Keratinocyte (primary cell): ENCODE data around the gene GNG8. TPM values are rescaled to one million over a fixed set of nuclear protein-coding genes. Genes with fewer than 3 reads are reported as not detected.

ENCODE experiments used
- DNase-seq: peaks from one replicate; pipeline ENCODE4 v3.0.0-alpha.2; 2011; ENCODE audit warnings: low read depth, missing footprints, low spot score
- FAIRE-seq: peaks from 2 replicates; lab custom pipeline; 2011; peaks lifted over from hg19 to GRCh38; lab: Jason Lieb, UNC
- H2AFZ ChIP-seq: 2 replicates; pipeline ENCODE4 v1.6.0; 2012; ENCODE audit warnings: low read length, control low read depth, inconsistent platforms; ENCODE audit not compliant: control insufficient read depth
- H3K27ac ChIP-seq: 2 replicates; pipeline ENCODE4 v1.5.1; 2011; ENCODE audit warnings: low read length; ENCODE audit not compliant: control insufficient read depth, insufficient read depth
- H3K27me3 ChIP-seq: 3 replicates; pipeline ENCODE4 v1.6.0; 2011; ENCODE audit warnings: low read length; ENCODE audit not compliant: control insufficient read depth, insufficient read depth; ENCODE audit errors: extremely low read depth
- H3K36me3 ChIP-seq, 2 experiments: 2 replicates in 1 of 2; 3 replicates in 1 of 2; pipeline ENCODE4 v1.5.1; 2011; ENCODE audit warnings: low read length in 2 of 2, mild to moderate bottlenecking in 1 of 2; ENCODE audit not compliant: control insufficient read depth in 2 of 2, insufficient read depth in 2 of 2; ENCODE audit errors: extremely low read depth in 1 of 2
- H3K4me1 ChIP-seq: 3 replicates; pipeline ENCODE4 v1.5.1; 2011; ENCODE audit warnings: low read length; ENCODE audit not compliant: control insufficient read depth, insufficient read depth; ENCODE audit errors: extremely low read depth
- H3K4me2 ChIP-seq: 3 replicates; pipeline ENCODE4 v1.6.0; 2011; ENCODE audit warnings: low read depth, low read length; ENCODE audit not compliant: control insufficient read depth, insufficient read depth; ENCODE audit errors: extremely low read depth
- H3K4me3 ChIP-seq, 3 experiments: fragments of 200-600 bp in 1 of 3; sonication (generic) in 1 of 3; 2 replicates in 2 of 3; 3 replicates in 1 of 3; pipeline ENCODE4 v1.5.1; 2011 to 2016; ENCODE audit warnings: low read length in 3 of 3, mild to moderate bottlenecking in 3 of 3, control low read depth in 2 of 3, inconsistent platforms in 1 of 3, low read depth in 1 of 3, mixed read lengths in 1 of 3, mixed run types in 1 of 3, moderate library complexity in 1 of 3; ENCODE audit not compliant: control insufficient read depth in 2 of 3, insufficient read depth in 2 of 3; ENCODE audit errors: extremely low read depth in 1 of 3
- H3K79me2 ChIP-seq: 2 replicates; pipeline ENCODE4 v1.6.0; 2012; ENCODE audit warnings: low read length; ENCODE audit not compliant: control insufficient read depth, insufficient read depth
- H3K9ac ChIP-seq: 3 replicates; pipeline ENCODE4 v1.6.0; 2011; ENCODE audit warnings: low read length; ENCODE audit not compliant: control insufficient read depth, insufficient read depth; ENCODE audit errors: extremely low read depth
- H3K9me1 ChIP-seq: 3 replicates; pipeline ENCODE4 v1.6.0; 2011; ENCODE audit warnings: low read length; ENCODE audit not compliant: control insufficient read depth, insufficient read depth; ENCODE audit errors: extremely low read depth
- H3K9me3 ChIP-seq: 2 replicates; pipeline ENCODE4 v1.5.1; 2012; ENCODE audit warnings: low read depth, low read length; ENCODE audit not compliant: control insufficient read depth
- H4K20me1 ChIP-seq: 3 replicates; pipeline ENCODE4 v1.6.0; 2011; ENCODE audit warnings: low read length; ENCODE audit not compliant: control insufficient read depth, insufficient read depth; ENCODE audit errors: extremely low read depth
- CTCF ChIP-seq, 3 experiments: IDR thresholded peaks in 1 of 3; conservative IDR thresholded peaks in 1 of 3; optimal IDR thresholded peaks in 1 of 3; 2 replicates in 2 of 3; 3 replicates in 1 of 3; pipeline versions ENCODE3 to v1.5.1; 2011; ENCODE audit warnings: low read length in 3 of 3, mild to moderate bottlenecking in 3 of 3, moderate library complexity in 2 of 3, control low read depth in 1 of 3, inconsistent platforms in 1 of 3; ENCODE audit not compliant: insufficient read depth in 2 of 3; ENCODE audit errors: extremely low read depth in 1 of 3
- EZH2 ChIP-seq: IDR thresholded peaks from one replicate; pipeline ENCODE4 v1.6.1; 2012; ENCODE audit warnings: inconsistent platforms, mild to moderate bottlenecking, low read length, moderate library complexity
- dilution Hi-C: fragments of 300-500 bp; cut with MboI; formaldehyde crosslinking; loops from one replicate; pipeline ENCODE4 v1.7.0; 2020; ENCODE audit warnings: low sequenced_read_pairs; ENCODE audit not compliant: extremely low pct_ligation_motif_present
- polyA plus RNA-seq, 5 experiments: library from polyadenylated mRNA; depleted of rRNA in 3 of 5; stranded (reverse) in 3 of 5; stranded (forward) in 1 of 5; unstranded in 1 of 5; fragments of >200 nt; gene quantifications; 1 replicate in 1 of 5; 2 replicates in 3 of 5; 3 replicates in 1 of 5; pipeline versions ENCODE4 v1.2.1 to v1.2.3, GENCODE V29; 2011 to 2012; ENCODE audit warnings: missing spikeins in 2 of 5, low read depth in 1 of 5, low replicate concordance in 1 of 5

Gene GNG8
- polyA plus RNA-seq, 1 donor (not counting 4 experiments of a cell fraction or from before 2014, with no cell fraction given), result not detected

- Histone ChIP-seq H2AFZ (no peak overlapping the region), H4K20me1 (no peaks in the 10 kb centered on the region), H3K27ac (no peak overlapping the region), H3K9ac (no peak overlapping the region), H3K9me1 (no peaks in the 10 kb centered on the region), H3K27me3 (no peaks in the 10 kb centered on the region), H3K4me1 (no peaks in the 10 kb centered on the region), H3K9me3 (no peaks in the 10 kb centered on the region), H3K79me2 (no peaks in the 10 kb centered on the region), H3K4me3 (no peak overlapping the region), H3K4me2 (no peak overlapping the region), H3K36me3 (no peaks in the 10 kb centered on the region)
- no peak for TF ChIP-seq EZH2
- dilution Hi-C loops, result no loop called here
- FAIRE-seq (no peak), DNase-seq (no peak)
Measured at GRCh38 chr19:46586294-46586693, 49.7 kb downstream of the GNG8 start.

- TF ChIP-seq CTCF (optimal IDR thresholded peaks at IDR 0.05 in 1 of 3, IDR thresholded peaks at IDR 0.05 in 1 of 3, conservative IDR thresholded peaks at IDR 0.05 in 1 of 3; ENCODE audit: extremely low read depth in 1 of 3, insufficient read depth in 2 of 3, low read length in 3 of 3), result no peak
- TF ChIP-seq EZH2, result no peak
- Histone ChIP-seq H3K79me2 (no peaks in the 10 kb centered on the region), H3K36me3 (no peaks in the 10 kb centered on the region), H3K9me3 (no peaks in the 10 kb centered on the region), H3K4me2 (no peak overlapping the region), H3K4me3 (no peak overlapping the region), H3K9ac (no peak overlapping the region), H4K20me1 (no peaks in the 10 kb centered on the region), H3K9me1 (no peaks in the 10 kb centered on the region), H3K27ac (no peak overlapping the region), H3K27me3 (no peaks in the 10 kb centered on the region), H3K4me1 (no peaks in the 10 kb centered on the region), H2AFZ (no peak overlapping the region)
- no peak for DNase-seq
- FAIRE-seq, result no peak
- dilution Hi-C loops, result no loop called here
Measured at GRCh38 chr19:46585539-46585938, 50.5 kb downstream of the GNG8 start.

Other genes starting within 250 kb of the GNG8 start
- gene CCDC8, start 222.6 kb downstream of the GNG8 start, polyA plus RNA-seq, result 5.2 to 5.6 TPM (median 5.4 TPM) in 3 replicates
- not detected in 3 replicates for gene PNMA8C, start 207.3 kb downstream of the GNG8 start, polyA plus RNA-seq
- 0.16 to 0.28 TPM (median 0.24 TPM) in 3 replicates for gene PNMA8A, start 164.6 kb downstream of the GNG8 start, polyA plus RNA-seq
- 0.01 TPM in 1 of 3 replicates, not detected in the others for gene PNMA8B, start 140.3 kb downstream of the GNG8 start, polyA plus RNA-seq
- gene CALM3, start 34.9 kb downstream of the GNG8 start, polyA plus RNA-seq, result 245 to 556 TPM (median 411 TPM) in 3 replicates
- 0.08 TPM in 1 of 3 replicates, not detected in the others for gene PTGIR, start 11.1 kb downstream of the GNG8 start, polyA plus RNA-seq
- gene DACT3, start 25.0 kb upstream of the GNG8 start, polyA plus RNA-seq, result 0.03 to 0.14 TPM (median 0.04 TPM) in 3 replicates
- 9.9 to 29.0 TPM (median 13.4 TPM) in 3 replicates for gene PRKD2, start 80.9 kb upstream of the GNG8 start, polyA plus RNA-seq
- 6.1 to 12.6 TPM (median 6.1 TPM) in 3 replicates for gene FKRP, start 109.9 kb upstream of the GNG8 start, polyA plus RNA-seq
- gene STRN4, start 110.2 kb upstream of the GNG8 start, polyA plus RNA-seq, result 37.3 to 57.0 TPM (median 45.8 TPM) in 3 replicates
- 74.8 to 137 TPM (median 90.4 TPM) in 3 replicates for gene SLC1A5, start 152.4 kb upstream of the GNG8 start, polyA plus RNA-seq
- gene AP2S1, start 214.6 kb upstream of the GNG8 start, polyA plus RNA-seq, result 183 to 218 TPM (median 192 TPM) in 3 replicates
- 14.3 to 21.7 TPM (median 19.5 TPM) in 3 replicates for gene ARHGAP35, start 224.8 kb upstream of the GNG8 start, polyA plus RNA-seq